OCI-LY3 (cell line): ENCODE data around the gene HES6.

Source experiments
- H2AFZ ChIP-seq: fragments of 200-600, 300-600 bp; shearing (Covaris generic); 2 replicates; pipeline ENCODE4 v1.6.0; 2014; ENCODE audit warnings: antibody characterized with exemption, low read depth, low read length
- H3K27ac ChIP-seq: fragments of 200-600, 300-600 bp; sonication (generic); 2 replicates; pipeline ENCODE4 v1.5.1; 2014; ENCODE audit warnings: mild to moderate bottlenecking, low read length, moderate library complexity, mixed read lengths
- H3K27me3 ChIP-seq: fragments of 200-600, 300-600 bp; sonication (generic); 2 replicates; pipeline ENCODE4 v1.6.1; 2014; ENCODE audit warnings: low read depth, low read length, mixed read lengths
- H3K36me3 ChIP-seq: fragments of 200-600, 300-600 bp; sonication (generic); replicated peaks from 2 replicates; pipeline ENCODE3; 2014; ENCODE audit warnings: low read depth, low read length, mixed read lengths
- H3K4me1 ChIP-seq: fragments of 300-600, 200-600 bp; sonication (generic); 2 replicates; pipeline ENCODE4 v1.6.1; 2014; ENCODE audit warnings: low read length, mixed read lengths
- H3K4me2 ChIP-seq: fragments of 200-600, 300-600 bp; sonication (generic); 2 replicates; pipeline ENCODE4 v1.6.1; 2014; ENCODE audit warnings: low read length, mixed read lengths
- H3K4me3 ChIP-seq: fragments of 300-600, 200-600 bp; sonication (generic); 2 replicates; pipeline ENCODE4 v1.5.1; 2014; ENCODE audit warnings: antibody characterized with exemption, mild to moderate bottlenecking, low read length, moderate library complexity
- H3K79me2 ChIP-seq: fragments of 300-600, 200-600 bp; shearing (Covaris generic); 2 replicates; pipeline ENCODE4 v1.6.1; 2014; ENCODE audit warnings: mild to moderate bottlenecking, low read length, mixed read lengths
- H3K9ac ChIP-seq: fragments of 300-600, 200-600 bp; shearing (Covaris generic); 2 replicates; pipeline ENCODE4 v1.6.0; 2014; ENCODE audit warnings: mild to moderate bottlenecking, low read length, moderate library complexity
- H3K9me3 ChIP-seq: fragments of 200-600, 300-600 bp; shearing (Covaris generic); 2 replicates; pipeline ENCODE4 v1.6.1; 2014; ENCODE audit warnings: low read length, mixed read lengths; ENCODE audit not compliant: insufficient read depth
- H4K20me1 ChIP-seq: fragments of 200-600, 300-600 bp; sonication (generic); 2 replicates; pipeline ENCODE4 v1.6.1; 2016; ENCODE audit warnings: low read length, mixed read lengths; ENCODE audit not compliant: insufficient read depth
- CTCF ChIP-seq: fragments of 200-600, 300-600 bp; sonication (generic); IDR thresholded peaks from 2 replicates; pipeline ENCODE4 v1.5.1; 2014; ENCODE audit warnings: antibody characterized with exemption, low read length, low read depth
- EZH2phosphoT487 ChIP-seq: fragments of 200-600 bp; shearing (Covaris generic); IDR thresholded peaks from 2 replicates; pipeline ENCODE4 v1.6.1; 2018; ENCODE audit warnings: antibody characterized with exemption, mixed run types, low read depth

HES6 gene

GRCh38 chr2:238265605-238266004, 25.8 kb upstream of the HES6 start:
- TF ChIP-seq EZH2phosphoT487 (no peak), CTCF (no peak)
- Histone ChIP-seq H3K27me3 (no peaks in the 10 kb centered on the region), H3K4me2 (no peak overlapping the region), H3K4me3 (no peak overlapping the region), H3K27ac (no peak overlapping the region), H2AFZ (no peak overlapping the region), H4K20me1 (no peaks in the 10 kb centered on the region), H3K79me2 (no peaks in the 10 kb centered on the region), H3K9ac (no peak overlapping the region), H3K36me3 (no peaks in the 10 kb centered on the region), H3K4me1 (no peaks in the 10 kb centered on the region), H3K9me3 (no peaks in the 10 kb centered on the region)

- Histone ChIP-seq H3K4me1 (no peaks in the 10 kb centered on the region), H3K27ac (no peak overlapping the region), H4K20me1 (no peaks in the 10 kb centered on the region), H3K4me2 (no peak overlapping the region), H3K9ac (no peak overlapping the region), H3K79me2 (no peaks in the 10 kb centered on the region), H3K4me3 (no peak overlapping the region), H2AFZ (no peak overlapping the region), H3K36me3 (no peaks in the 10 kb centered on the region), H3K9me3 (no peaks in the 10 kb centered on the region), H3K27me3 (no peaks in the 10 kb centered on the region)
- no peak for TF ChIP-seq CTCF
- TF ChIP-seq EZH2phosphoT487 = no peak
These were observed 24.2 kb upstream of the HES6 start for GRCh38 chr2:238264072-238264460.

GRCh38 chr2:238263204-238264071, 23.6 kb upstream of the HES6 start:
- Histone ChIP-seq H3K27ac (no peak overlapping the region), H3K4me3 (no peak overlapping the region), H3K4me1 (no peaks in the 10 kb centered on the region), H3K36me3 (no peaks in the 10 kb centered on the region), H3K27me3 (no peaks in the 10 kb centered on the region), H2AFZ (no peak overlapping the region), H3K4me2 (no peak overlapping the region), H4K20me1 (no peaks in the 10 kb centered on the region), H3K9me3 (no peaks in the 10 kb centered on the region), H3K9ac (no peak overlapping the region), H3K79me2 (no peaks in the 10 kb centered on the region)
- TF ChIP-seq CTCF (peak; percentile 48), EZH2phosphoT487 (no peak)

DNA sequence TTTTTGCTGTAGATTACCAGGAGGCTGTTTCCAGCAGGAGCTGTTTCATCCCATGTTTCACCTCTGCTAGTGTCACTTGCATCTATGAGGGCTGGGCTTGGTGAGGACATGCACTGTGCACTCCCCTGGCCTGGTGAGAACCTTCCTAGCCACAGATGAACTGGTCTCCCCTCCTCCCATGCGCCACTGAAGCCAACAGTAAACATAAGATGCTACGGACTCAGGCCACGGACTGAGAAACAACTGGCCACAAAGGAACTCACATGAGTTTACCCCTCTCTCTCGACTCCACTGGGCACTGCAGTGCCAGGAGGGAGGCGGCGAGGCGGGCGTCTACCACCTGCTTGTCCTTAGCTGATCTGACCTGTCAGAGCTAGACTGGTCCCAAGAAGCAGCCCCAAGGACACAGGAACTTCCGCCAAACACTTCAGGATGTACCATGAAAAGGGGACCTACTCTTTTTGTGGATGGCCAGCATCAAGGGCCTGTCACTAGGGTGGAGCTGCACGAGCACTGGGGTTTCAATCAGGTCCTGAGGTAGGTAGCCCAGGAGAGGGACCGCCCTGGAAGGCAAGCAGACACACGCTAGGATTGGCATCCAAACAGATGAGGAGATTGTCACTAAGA, 22.8 kb upstream of the HES6 start:
- no peaks in the 10 kb centered on the region for H3K27me3 ChIP-seq
- no peaks in the 10 kb centered on the region for H3K9me3 ChIP-seq
- H3K27ac ChIP-seq = no peak overlapping the region
- no peak overlapping the region for H2AFZ ChIP-seq
- H3K36me3 ChIP-seq = no peaks in the 10 kb centered on the region
- no peak overlapping the region for H3K9ac ChIP-seq
- TF ChIP-seq EZH2phosphoT487 (no peak), CTCF (no peak)
- H3K4me2 ChIP-seq = no peak overlapping the region
- H3K79me2 ChIP-seq = no peaks in the 10 kb centered on the region
- no peaks in the 10 kb centered on the region for H3K4me1 ChIP-seq
- H3K4me3 ChIP-seq = no peak overlapping the region
- no peaks in the 10 kb centered on the region for H4K20me1 ChIP-seq
